Right atrium auricular region (tissue), 2 donors: Measurements from ENCODE around the gene UPP2. TPM values are rescaled to one million over a fixed set of nuclear protein-coding genes. Genes with fewer than 3 reads are reported as not detected.

ENCODE experiments used
- DNase-seq: peaks from one replicate; pipeline ENCODE4 v3.0.0-alpha.2; 2019; ENCODE audit warnings: low spot score
- H3K27ac ChIP-seq, 2 donors: fragments of 200-600 bp; sonication (generic); 1 replicate in 1 of 2; 2 replicates in 1 of 2; pipeline ENCODE4 v1.5.1; 2016 to 2019
- H3K27me3 ChIP-seq, 2 donors: fragments of 200-600 bp; sonication (generic); one replicate each; pipeline versions ENCODE4 v1.5.1 to v1.6.0; 2017 to 2019
- H3K36me3 ChIP-seq: fragments of 200-600 bp; sonication (generic); one replicate; pipeline ENCODE4 v1.5.1; 2016
- H3K4me1 ChIP-seq, 2 donors: fragments of 200-600 bp; sonication (generic); one replicate each; pipeline versions ENCODE4 v1.5.1 to v1.6.0; 2017 to 2019
- H3K4me3 ChIP-seq, 2 donors: fragments of 200-600 bp; sonication (generic); 1 replicate in 1 of 2; 2 replicates in 1 of 2; pipeline ENCODE4 v1.5.1; 2017 to 2019; ENCODE audit warnings: mild to moderate bottlenecking in 1 of 2, moderate library complexity in 1 of 2
- H3K9me3 ChIP-seq, 2 donors: fragments of 200-600 bp; sonication (generic); one replicate each; pipeline ENCODE4 v1.5.1; 2019
- CTCF ChIP-seq, 2 donors: fragments of 200-600 bp; sonication (generic); IDR thresholded peaks; one replicate each; pipeline ENCODE4 v1.5.1; 2019; ENCODE audit warnings: antibody characterized with exemption in 2 of 2
- total RNA-seq, 2 donors: library from RNA; depleted of rRNA; stranded (reverse); fragments of >200 nt; gene quantifications; one replicate each; pipeline ENCODE4 v1.1.0, GENCODE V29; 2016

Gene UPP2
- total RNA-seq, 2 donors from 2014 or later = not detected

- DNase-seq = no peak
- Histone ChIP-seq H3K4me3 (no peak overlapping the region), H3K27me3 (no peaks in the 10 kb centered on the region), H3K9me3 (no peaks in the 10 kb centered on the region), H3K36me3 (no peaks in the 10 kb centered on the region), H3K27ac (no peak overlapping the region), H3K4me1 (no peaks in the 10 kb centered on the region)
- no peak for TF ChIP-seq CTCF (IDR thresholded peaks at IDR 0.05)
Measured at GRCh38 chr2:158134655-158135054, 33.0 kb downstream of the UPP2 start.

GRCh38 chr2:158135096-158135495 is 33.4 kb downstream of the UPP2 start:
- no peak for TF ChIP-seq CTCF (IDR thresholded peaks at IDR 0.05)
- H3K36me3 ChIP-seq = no peaks in the 10 kb centered on the region
- no peak overlapping the region for H3K27ac ChIP-seq
- no peaks in the 10 kb centered on the region for H3K9me3 ChIP-seq
- DNase-seq = no peak
- H3K4me1 ChIP-seq = no peaks in the 10 kb centered on the region
- H3K4me3 ChIP-seq = no peak overlapping the region
- H3K27me3 ChIP-seq = no peaks in the 10 kb centered on the region

- no peak for DNase-seq
- Histone ChIP-seq H3K4me3 (no peak overlapping the region), H3K4me1 (no peaks in the 10 kb centered on the region), H3K9me3 (no peaks in the 10 kb centered on the region), H3K27me3 (no peaks in the 10 kb centered on the region), H3K36me3 (no peaks in the 10 kb centered on the region), H3K27ac (no peak overlapping the region)
- no peak for TF ChIP-seq CTCF (IDR thresholded peaks at IDR 0.05)
Measured at GRCh38 chr2:158138255-158138654, 36.6 kb downstream of the UPP2 start.

GRCh38 chr2:158140201-158140600 is 38.5 kb downstream of the UPP2 start:
- Histone ChIP-seq H3K9me3 (no peaks in the 10 kb centered on the region), H3K27me3 (no peaks in the 10 kb centered on the region), H3K4me3 (no peak overlapping the region), H3K27ac (no peak overlapping the region), H3K4me1 (no peaks in the 10 kb centered on the region), H3K36me3 (no peaks in the 10 kb centered on the region)
- TF ChIP-seq CTCF (IDR thresholded peaks at IDR 0.05) = no peak
- DNase-seq = no peak

GRCh38 chr2:158142165-158142564 is 40.5 kb downstream of the UPP2 start:
- no peaks in the 10 kb centered on the region for H3K36me3 ChIP-seq
- H3K4me3 ChIP-seq = no peak overlapping the region
- no peak for DNase-seq
- no peaks in the 10 kb centered on the region for H3K4me1 ChIP-seq
- H3K9me3 ChIP-seq = no peaks in the 10 kb centered on the region
- H3K27me3 ChIP-seq = no peaks in the 10 kb centered on the region
- no peak overlapping the region for H3K27ac ChIP-seq
- TF ChIP-seq CTCF (IDR thresholded peaks at IDR 0.05) = no peak

- Histone ChIP-seq H3K27ac (no peak overlapping the region), H3K27me3 (no peaks in the 10 kb centered on the region), H3K36me3 (no peaks in the 10 kb centered on the region), H3K4me1 (no peaks in the 10 kb centered on the region), H3K9me3 (no peaks in the 10 kb centered on the region), H3K4me3 (no peak overlapping the region)
- DNase-seq = no peak
- TF ChIP-seq CTCF (IDR thresholded peaks at IDR 0.05) = no peak
Measured at GRCh38 chr2:158142568-158143332, 41.1 kb downstream of the UPP2 start.
